ENCODE data around the gene SMG6.
A peak's percentile ranks its signal among the peaks of the same experiment; 100 is the strongest.
"Not testable (repeated sequence)": the region's sequence is repeated elsewhere in the genome, so short reads cannot be mapped to it uniquely, and the experiment has no call there.

Gene SMG6

GRCh38 chr17:2199386-2199785 lies 104.2 kb downstream of the SMG6 start:
- DNase-seq, result not testable (repeated sequence)

- no peak for DNase-seq
Observed at GRCh38 chr17:2198927-2199326, 104.7 kb downstream of the SMG6 start.

GRCh38 chr17:2197271-2197670 lies 106.3 kb downstream of the SMG6 start:
- DNase-seq, result no peak

- DNase-seq, result peak in 1 of 4 experiments; percentile 30
Observed at GRCh38 chr17:2195729-2196128, 107.9 kb downstream of the SMG6 start.

GRCh38 chr17:2194889-2195335 lies 108.7 kb downstream of the SMG6 start:
- DNase-seq, result peak in 1 of 4 experiments; percentile 17

GRCh38 chr17:2192367-2193057 lies 111.1 kb downstream of the SMG6 start:
- peak in 3 of 4 experiments; percentile 19 to 23 (median 22) for DNase-seq

- DNase-seq, result peak in 1 of 4 experiments; percentile 16
Observed at GRCh38 chr17:2191785-2192184, 111.8 kb downstream of the SMG6 start.

- DNase-seq, result peak in 1 of 4 experiments; percentile 12
Observed at GRCh38 chr17:2191227-2191626, 112.4 kb downstream of the SMG6 start.

- no peak for DNase-seq
Observed at GRCh38 chr17:2190014-2190413, 113.6 kb downstream of the SMG6 start.

GRCh38 chr17:2188971-2189630 lies 114.5 kb downstream of the SMG6 start:
- no peak for DNase-seq

GRCh38 chr17:2187758-2188157 lies 115.8 kb downstream of the SMG6 start:
- DNase-seq, result no peak

GRCh38 chr17:2186937-2187336 lies 116.6 kb downstream of the SMG6 start:
- DNase-seq, result no peak

GRCh38 chr17:2184993-2185931 lies 118.3 kb downstream of the SMG6 start:
- DNase-seq, result no peak

- DNase-seq, result no peak
Observed at GRCh38 chr17:2183346-2183745, 120.2 kb downstream of the SMG6 start.

GRCh38 chr17:2181897-2182448 lies 121.6 kb downstream of the SMG6 start:
- no peak for DNase-seq

GRCh38 chr17:2181206-2181896 lies 122.2 kb downstream of the SMG6 start:
- DNase-seq, result no peak

GRCh38 chr17:2180768-2181167 lies 122.8 kb downstream of the SMG6 start:
- no peak for DNase-seq

- peak; percentile 30 to 61 (median 57) for DNase-seq
Observed at GRCh38 chr17:2179615-2180295, 123.8 kb downstream of the SMG6 start.

- peak; percentile 58 to 81 (median 76) for DNase-seq
Observed at GRCh38 chr17:2178798-2179501, 124.6 kb downstream of the SMG6 start.

- DNase-seq, result no peak
Observed at GRCh38 chr17:2177235-2177811, 126.3 kb downstream of the SMG6 start.

All from suppressor macrophage (primary cell).